ENCODE results near the gene CCNY. TPM values are rescaled to one million over a fixed set of nuclear protein-coding genes. Genes with fewer than 3 reads are reported as not detected.

Gene CCNY
- total RNA-seq, 1 experiment from 2014 or later = 62.2 TPM

DNA sequence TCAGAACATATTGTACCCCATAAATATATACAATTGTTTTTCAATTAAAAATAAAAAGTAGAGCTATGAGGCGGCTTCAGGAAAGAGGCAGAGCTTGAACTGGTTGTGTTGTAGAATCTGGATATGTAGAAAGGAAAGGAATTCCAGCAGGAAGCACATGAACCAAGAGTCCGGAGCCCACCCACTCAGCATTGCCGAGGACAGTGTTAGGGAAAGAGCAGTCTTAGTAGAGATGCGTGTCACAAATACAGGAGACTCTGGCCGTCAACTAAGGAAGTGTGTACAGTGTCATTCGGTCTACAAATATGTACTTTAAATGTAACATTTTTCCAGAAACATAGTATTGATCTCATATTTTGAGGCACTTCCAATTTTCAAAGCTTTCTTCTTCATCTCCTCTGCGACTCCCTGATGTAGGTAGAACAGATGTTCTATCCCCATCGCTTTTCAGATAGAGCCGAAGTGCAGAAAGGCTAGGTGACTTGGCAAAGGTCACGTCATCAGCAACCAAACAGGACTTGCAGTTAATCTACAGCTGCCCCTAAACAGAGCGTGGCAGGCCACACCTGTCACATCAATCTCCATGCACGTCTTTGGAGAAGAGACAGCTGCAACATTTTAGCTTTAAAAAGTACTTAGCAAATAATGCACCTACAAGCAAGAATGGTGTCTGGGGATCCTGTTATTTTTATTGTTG, 243.6 kb downstream of the CCNY start:
- H3K9me2 ChIP-seq (ENCODE audit: insufficient read depth) = no peaks in the 10 kb centered on the region
- ATAC-seq (no peak), DNase-seq (ENCODE audit: low read depth, low spot score) (no peak)
- no peak overlapping the region for H2AFZ ChIP-seq (ENCODE audit: low read depth, low read length, poor library complexity, severe bottlenecking)
- H3K4me3 ChIP-seq (replicated peaks in 1 of 2; ENCODE audit: low read depth in 1 of 2, low read length in 2 of 2) = no peak overlapping the region
- TF ChIP-seq RAD21 (IDR thresholded peaks at IDR 0.05; ENCODE audit: low read depth) (no peak), POLR2AphosphoS5 (IDR thresholded peaks at IDR 0.05; ENCODE audit: low read depth, low read length) (no peak), EGR1 (IDR thresholded peaks at IDR 0.05; ENCODE audit: low read depth) (no peak), SP1 (IDR thresholded peaks at IDR 0.05; ENCODE audit: low read depth) (no peak), SRF (IDR thresholded peaks at IDR 0.05; ENCODE audit: low read depth) (no peak), ZNF274 (IDR thresholded peaks at IDR 0.05; ENCODE audit: low read depth, low read length) (no peak), EZH2phosphoT487 (IDR thresholded peaks at IDR 0.05; ENCODE audit: borderline replicate concordance) (no peak)
- TF ChIP-seq, protein P1, sequence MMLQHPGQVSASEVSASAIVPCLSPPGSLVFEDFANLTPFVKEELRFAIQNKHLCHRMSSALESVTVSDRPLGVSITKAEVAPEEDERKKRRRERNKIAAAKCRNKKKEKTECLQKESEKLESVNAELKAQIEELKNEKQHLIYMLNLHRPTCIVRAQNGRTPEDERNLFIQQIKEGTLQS (IDR thresholded peaks at IDR 0.05) = no peak
- TF ChIP-seq, protein P2, sequence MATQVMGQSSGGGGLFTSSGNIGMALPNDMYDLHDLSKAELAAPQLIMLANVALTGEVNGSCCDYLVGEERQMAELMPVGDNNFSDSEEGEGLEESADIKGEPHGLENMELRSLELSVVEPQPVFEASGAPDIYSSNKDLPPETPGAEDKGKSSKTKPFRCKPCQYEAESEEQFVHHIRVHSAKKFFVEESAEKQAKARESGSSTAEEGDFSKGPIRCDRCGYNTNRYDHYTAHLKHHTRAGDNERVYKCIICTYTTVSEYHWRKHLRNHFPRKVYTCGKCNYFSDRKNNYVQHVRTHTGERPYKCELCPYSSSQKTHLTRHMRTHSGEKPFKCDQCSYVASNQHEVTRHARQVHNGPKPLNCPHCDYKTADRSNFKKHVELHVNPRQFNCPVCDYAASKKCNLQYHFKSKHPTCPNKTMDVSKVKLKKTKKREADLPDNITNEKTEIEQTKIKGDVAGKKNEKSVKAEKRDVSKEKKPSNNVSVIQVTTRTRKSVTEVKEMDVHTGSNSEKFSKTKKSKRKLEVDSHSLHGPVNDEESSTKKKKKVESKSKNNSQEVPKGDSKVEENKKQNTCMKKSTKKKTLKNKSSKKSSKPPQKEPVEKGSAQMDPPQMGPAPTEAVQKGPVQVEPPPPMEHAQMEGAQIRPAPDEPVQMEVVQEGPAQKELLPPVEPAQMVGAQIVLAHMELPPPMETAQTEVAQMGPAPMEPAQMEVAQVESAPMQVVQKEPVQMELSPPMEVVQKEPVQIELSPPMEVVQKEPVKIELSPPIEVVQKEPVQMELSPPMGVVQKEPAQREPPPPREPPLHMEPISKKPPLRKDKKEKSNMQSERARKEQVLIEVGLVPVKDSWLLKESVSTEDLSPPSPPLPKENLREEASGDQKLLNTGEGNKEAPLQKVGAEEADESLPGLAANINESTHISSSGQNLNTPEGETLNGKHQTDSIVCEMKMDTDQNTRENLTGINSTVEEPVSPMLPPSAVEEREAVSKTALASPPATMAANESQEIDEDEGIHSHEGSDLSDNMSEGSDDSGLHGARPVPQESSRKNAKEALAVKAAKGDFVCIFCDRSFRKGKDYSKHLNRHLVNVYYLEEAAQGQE (IDR thresholded peaks at IDR 0.05; ENCODE audit: low read depth) = no peak
- TF ChIP-seq, protein P3, sequence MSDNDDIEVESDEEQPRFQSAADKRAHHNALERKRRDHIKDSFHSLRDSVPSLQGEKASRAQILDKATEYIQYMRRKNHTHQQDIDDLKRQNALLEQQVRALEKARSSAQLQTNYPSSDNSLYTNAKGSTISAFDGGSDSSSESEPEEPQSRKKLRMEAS (IDR thresholded peaks at IDR 0.05) = no peak
- H4K20me1 ChIP-seq (ENCODE audit: insufficient read depth) = no peaks in the 10 kb centered on the region
- no peak overlapping the region for H3K4me2 ChIP-seq (ENCODE audit: low read length)
- H3K9ac ChIP-seq (ENCODE audit: low read length) = no peak overlapping the region
- ChIA-PET CTCF (interaction anchor here (0.8 kb wide), 1 partner anchor 17 kb away, joined by 3 read pairs; no protein-coding TSS in a partner anchor), RAD21 (ENCODE audit: low non-redundant PET in 1 of 2, low total read pairs in 2 of 2, uncharacterized antibody in 2 of 2, unreplicated experiment in 2 of 2) (no interaction called here), POLR2A (no interaction called here)
- H3K27me3 ChIP-seq (ENCODE audit: insufficient read depth, low read length) = no peaks in the 10 kb centered on the region
- H3K4me1 ChIP-seq (ENCODE audit: control insufficient read depth in 1 of 2, insufficient read depth in 2 of 2, low read length in 2 of 2) = no peaks in the 10 kb centered on the region
- BruUV-seq (replicated peaks) = no TSS peak
- intact Hi-C loops (cut with micrococcal nuclease) = no loop called here
- H3K27ac ChIP-seq (ENCODE audit: low read depth, low read length) = no peak overlapping the region
- H3K79me2 ChIP-seq (ENCODE audit: insufficient read depth, low read length) = no peaks in the 10 kb centered on the region
- H3K36me3 ChIP-seq (ENCODE audit: control insufficient read depth in 1 of 2, insufficient read depth in 2 of 2, low read length in 2 of 2) = no peaks in the 10 kb centered on the region
- no peaks in the 10 kb centered on the region for H3K9me3 ChIP-seq (ENCODE audit: control insufficient read depth in 1 of 2, insufficient read depth in 1 of 2, low read depth in 1 of 2, low read length in 2 of 2)

All from HCT116 (cell line).